NCI-H82 (cell line): ENCODE data around the gene RXRA.

ENCODE experiments used
- DNase-seq: peaks from one replicate; lab custom pipeline; 2025; lab: John Stamatoyannopoulos, UW

The RXRA gene

DNA sequence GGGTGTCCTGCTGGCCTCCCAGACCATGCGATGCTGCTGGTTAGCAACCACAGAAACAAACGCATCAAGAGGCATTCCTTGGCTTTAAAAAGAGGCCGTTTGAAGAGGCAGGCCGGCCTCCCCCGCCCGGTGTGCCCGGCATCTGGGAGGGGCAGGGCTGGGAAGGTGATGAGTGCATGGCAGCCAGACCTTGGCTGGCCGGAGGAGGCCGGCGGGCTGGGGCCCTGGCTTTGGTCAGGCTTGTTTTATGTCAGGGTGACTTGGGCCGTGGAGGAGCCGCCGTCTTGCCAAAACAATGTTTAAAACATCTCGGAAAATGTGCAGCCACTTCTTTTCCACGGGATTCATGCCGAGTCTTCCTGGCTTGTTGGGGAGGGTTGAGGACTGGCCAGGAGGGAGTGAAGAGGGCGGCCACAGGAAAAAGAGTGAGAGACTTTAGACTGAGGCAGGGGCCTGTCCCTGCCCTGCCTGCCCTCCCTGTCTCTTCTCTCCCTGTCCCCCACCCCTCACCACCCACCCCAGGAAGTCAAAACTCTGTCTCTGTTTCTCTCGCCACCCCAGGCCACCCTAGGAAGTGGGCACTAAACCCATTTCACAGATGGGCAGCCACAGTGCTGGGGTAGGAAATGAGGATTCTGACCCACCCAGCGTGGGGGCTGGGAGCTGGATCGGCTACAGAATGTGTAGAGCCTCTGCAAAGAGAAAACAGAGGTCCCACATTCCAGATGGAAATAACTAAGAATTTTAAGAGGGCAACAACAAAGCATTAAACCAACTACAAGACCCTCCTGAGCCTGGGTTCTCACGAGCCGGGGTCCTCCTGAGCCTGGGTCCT, 143.0 kb downstream of the RXRA start:
- DNase-seq: no peak

DNA sequence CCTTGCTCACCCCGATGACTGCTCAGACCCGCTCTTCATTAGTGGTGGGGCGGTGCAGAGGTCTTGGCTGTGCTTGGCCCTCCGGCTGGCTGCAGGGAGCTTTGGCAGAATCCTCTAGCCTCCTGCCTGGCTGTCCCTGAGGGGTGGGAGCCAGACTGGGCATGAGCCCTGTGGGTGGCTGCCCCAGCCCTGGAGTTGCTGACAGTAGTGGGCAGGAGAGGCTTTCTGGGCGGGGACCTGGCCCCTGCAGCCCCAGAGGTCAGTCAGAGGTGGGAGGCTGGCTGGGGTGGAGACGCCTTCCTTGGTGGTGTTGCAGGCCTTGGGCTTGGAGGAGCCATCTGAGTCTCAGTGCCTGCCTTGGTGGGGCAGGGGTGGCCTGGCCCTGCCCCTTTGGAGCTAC, 146.0 kb downstream of the RXRA start:
- no peak for DNase-seq

DNA sequence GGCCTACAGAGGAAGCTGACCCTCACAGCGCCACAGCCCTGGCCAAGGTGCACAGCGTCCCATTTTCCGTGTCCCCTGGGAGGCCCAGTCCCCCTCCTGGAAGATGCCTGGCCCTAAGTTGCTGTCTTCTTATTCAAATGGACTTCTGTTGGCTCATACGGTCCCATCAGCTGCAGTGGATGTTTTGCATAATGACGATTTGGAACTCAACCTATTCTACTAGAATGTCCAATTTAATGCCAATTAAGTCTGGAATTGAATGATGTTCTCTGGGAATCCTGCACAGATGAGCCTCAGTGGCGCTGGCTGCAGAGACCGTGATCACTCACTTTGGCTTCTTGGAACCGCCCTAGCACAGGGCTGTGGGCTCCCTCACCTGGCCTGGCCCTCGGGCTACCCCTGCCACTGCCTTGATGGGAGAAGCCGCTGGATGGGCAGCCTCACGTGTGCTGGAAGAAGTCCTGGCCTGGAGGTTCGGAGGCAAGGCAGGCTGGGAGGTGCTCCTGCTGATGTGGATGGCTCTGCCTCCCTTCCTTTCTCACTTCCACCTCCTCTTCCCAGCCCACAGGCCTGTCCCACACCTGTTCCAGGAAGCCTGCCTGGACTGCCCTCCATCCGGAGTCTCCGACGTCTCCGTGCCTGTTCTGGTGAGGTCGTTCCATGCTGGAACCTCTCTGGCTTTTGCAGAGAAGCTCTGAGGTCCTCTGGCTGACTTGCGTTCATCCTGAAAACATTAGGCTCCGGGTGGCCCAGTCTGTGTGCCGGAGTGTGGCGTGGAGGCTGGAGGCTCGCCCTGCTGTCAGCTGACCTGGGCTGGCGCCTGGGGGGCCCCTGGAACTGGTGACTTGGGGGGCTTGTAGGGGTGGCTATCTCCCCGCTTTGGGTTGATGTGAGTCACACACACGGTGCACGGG, 147.1 kb downstream of the RXRA start:
- no peak for DNase-seq

DNA sequence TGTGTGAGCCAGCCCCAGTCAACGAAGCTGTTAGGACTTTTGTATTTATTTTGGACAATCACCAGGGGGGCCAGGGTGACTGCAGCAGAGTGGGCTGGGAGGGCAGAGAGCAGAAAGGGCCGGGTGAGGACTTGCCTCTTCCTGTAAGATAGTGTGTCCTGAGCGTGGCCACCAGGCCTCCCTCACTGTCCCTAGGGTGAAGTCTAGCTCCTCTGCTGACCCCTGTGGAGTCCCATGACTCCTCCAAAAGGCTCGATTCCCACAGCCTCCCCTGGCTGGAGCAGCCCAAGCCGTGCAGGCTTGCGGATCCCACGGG, 147.8 kb downstream of the RXRA start:
- no peak for DNase-seq

DNA sequence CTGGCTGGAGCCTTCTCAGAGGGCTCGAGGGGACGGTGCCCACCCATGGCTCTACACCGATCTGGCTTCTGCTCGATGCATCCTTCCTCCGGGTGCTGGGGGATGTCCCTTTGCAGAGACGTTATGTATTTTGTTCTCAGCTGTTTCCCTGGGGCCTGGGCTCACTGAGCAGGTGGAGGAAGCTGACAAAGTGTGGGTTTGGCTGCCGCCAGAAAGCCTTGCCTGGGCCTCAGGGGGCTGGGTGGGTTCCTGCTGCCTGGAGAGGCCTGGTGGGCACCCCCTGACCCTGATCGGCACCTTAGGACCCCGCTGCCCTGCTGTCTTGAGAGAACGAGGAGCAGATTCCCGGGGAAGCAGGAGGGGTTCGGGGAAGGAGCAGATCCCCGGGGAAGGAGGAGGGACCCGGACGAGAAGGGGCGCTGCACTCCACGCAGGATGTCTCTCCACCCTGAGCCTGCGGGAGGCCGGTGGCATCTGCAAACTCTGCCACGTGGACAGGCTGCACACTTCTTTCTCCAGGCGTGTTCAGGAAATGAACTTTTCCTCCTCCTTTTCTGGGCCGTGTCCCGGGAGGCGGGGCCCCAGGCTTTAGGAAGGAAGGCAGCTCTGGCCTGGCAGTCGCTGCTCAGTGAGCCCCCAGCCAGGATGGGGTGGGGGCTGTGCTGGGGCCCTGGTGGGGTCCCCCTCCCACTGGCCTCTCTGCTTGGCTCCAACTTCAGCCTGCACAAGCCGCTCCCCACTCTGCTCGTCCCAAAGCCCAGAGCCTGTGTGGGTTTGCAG, 148.9 kb downstream of the RXRA start:
- DNase-seq: peak; percentile 12

DNA sequence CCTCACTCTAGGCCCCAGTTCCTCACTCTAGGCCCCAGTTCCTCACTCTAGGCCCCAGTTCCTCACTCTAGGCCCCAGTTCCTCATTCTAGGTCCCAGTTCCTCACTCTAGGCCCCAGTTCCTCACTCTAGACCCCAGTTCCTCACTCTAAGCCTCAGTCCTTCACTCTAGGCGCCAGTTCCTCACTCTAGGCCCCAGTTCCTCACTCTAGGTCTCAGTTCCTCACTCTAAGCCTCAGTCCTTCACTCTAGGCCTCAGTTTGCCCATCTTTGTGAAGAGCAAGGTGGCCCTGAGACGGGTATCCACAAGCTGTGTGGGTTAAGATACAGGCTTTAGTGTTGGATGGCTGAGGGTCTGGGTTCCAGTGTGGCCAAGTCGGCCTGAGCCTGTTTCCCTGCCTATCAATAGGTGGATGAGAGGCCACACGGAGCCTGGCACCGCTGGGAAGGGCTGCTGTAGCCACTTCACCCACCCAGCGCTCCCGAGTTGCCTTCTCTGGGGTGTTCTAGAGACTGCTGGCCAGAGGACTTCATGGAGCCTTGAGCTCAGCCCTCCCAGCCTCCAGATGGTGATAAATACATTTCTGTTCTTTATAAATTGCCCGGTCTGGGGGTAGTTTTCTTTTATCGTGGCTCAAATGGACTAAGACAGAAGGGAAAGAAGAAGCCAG, 150.2 kb downstream of the RXRA start:
- DNase-seq: no peak

DNA sequence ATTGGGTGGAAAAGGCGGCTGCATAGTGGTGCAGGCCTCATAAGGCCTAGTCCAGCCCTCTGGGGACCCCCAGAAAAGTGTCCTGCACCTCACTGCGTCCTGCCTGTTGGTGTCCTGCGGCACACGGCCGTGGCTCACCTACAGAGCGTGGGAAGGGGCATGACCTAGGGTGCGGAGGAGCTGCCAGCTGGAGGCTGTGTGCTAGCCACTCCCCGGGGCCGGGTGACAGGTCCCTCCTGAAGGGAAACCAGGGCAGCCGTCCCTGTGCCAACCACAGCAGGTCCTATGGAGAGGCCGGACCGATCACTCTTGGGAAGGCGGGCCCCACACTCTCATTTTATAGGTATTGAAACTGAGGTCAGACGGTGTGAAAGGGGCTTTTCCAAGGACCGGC, 150.7 kb downstream of the RXRA start:
- no peak for DNase-seq

DNA sequence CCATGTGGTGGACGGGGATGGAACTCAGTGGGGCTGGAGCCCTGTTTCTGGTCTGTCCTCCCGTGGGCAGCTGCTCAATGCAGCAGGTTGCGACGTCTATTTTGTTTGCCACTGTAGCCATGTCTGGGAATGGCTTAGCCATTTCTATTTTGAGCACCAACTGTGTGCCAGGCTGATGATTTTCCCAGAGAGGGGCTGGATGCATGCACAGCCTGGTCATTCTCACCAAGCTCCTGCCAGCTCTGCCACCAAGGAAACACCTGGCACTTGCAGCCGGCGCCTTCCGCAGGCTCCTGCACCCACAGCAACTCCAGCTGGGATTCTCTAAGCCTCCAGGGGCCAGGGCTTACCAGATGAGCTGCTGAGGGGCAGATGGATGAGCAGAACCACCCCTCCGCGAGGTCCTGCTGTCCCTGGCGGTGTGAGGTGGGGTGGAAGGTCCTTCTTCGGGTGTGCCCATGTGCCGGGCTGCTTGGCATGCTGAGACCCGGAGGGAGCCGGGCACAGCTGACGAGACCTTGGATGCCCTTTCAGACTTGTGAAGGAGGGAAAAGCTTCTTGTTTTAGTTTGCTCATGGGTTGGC, 151.2 kb downstream of the RXRA start:
- peak; percentile 90 for DNase-seq

DNA sequence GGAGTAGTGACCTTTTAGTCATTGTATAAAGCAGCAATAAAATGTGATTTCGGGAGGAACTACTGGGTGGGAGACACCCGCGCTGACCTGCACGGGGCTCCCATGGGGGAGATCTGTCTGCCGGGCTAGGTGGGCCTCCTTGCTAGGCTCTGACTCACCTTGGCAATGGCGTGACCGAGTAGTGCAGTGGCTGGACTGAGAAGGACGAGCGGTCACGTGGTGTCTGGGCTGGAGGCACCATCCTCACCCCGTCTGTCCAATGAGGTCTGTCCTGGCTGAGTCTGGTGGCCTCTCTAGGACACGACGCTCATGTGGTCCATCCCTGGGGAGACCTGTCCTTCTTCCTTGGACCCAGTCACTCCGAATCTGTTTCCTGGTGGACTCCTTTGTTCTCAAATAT, 151.7 kb downstream of the RXRA start:
- DNase-seq: no peak

DNA sequence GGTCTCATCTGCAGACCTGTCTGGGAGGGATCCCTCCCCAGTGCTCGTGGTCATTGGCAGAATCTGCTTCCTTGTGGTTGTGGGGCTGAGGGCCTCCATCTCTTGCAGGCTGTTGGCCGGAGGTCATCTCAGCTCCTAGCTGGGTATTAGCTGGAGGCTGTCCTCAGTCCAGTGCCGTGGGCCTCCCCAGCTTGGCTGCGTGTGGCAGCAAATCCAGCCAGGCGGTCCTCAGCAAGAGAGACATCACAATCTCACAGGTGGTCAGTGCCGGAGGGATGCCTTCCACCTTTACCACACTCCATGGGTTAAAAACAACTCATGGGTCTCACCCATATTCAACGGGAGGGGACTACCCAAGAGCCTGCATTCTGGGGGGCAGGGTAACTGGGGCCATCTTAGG, 155.5 kb downstream of the RXRA start:
- DNase-seq: no peak

DNA sequence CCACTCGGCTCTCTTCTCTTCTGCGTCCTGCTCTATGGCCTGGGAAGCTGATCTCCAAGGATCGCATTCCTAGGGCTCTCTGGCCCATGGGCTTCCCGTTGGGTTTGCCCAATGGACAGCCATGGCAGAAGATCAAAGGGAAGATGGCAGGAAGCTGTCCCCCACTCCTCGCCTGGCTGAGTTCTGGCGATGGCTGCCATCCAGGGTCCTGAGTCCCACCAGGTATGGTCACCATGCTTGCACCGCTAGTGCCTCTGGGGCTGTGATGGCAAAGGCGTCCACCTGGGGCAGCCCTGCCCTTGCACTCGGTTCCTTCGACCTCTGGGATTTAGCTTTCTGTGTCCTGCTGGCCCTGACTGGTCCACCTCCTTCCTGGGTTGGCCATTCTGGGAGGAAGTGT, 156.0 kb downstream of the RXRA start:
- DNase-seq: no peak

DNA sequence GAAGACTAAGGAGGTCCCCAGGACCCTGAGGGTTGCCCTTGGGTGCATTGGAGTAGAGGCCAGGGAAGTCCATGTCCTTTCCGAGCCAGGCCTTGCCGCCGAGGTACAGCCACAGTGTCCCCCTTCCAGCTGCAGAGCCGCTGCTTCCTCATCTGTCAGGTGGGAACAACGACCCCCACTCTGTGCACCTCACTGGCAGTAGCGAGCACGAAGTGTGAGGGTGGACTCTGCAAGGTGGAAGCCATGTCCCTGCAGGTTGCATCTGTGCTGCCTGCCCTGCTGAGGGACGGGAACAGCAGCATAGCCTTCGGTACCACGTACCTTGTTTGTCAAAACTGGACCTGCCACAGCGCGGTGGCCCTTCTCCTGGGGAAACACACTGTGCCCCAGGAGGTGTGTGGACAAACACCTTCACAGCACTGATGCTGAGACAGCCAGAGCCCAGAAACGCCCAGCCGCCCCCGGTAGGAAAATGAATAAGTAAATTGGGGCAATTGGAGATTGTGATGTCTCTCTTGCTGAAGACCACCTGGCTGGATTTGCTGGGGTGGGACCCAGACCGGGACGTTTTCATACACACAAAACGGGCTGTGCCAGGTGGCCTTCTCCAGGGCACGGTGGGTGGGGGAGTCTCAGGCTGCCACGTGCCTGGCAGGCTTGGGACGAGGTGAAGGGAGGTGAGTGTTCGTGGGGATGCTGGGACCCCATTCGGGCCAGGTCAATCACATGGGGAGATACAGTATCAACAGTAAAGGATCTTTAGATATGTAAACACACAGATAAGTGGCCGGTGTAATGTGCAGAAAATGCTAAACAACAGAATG, 157.3 kb downstream of the RXRA start:
- DNase-seq: no peak

DNA sequence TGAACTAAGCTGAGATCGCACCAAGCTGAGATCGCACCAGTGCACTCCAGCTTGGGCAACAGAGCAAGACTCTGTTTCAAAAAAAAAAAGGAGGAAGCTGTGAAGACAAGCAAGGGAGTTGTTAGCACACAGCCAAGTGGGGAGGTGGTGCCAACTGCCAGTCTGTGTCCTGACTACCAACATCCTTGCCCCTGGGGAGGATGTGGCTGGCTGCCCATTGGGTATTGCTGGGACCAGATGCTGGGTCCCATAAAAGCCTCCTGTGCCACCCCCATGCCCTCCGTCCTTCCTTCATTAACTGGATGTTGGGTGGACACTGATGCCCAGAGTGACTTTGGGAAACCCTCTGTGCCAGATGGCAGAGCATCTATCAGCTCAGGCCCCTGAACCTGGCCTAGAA, 158.2 kb downstream of the RXRA start:
- DNase-seq: no peak

DNA sequence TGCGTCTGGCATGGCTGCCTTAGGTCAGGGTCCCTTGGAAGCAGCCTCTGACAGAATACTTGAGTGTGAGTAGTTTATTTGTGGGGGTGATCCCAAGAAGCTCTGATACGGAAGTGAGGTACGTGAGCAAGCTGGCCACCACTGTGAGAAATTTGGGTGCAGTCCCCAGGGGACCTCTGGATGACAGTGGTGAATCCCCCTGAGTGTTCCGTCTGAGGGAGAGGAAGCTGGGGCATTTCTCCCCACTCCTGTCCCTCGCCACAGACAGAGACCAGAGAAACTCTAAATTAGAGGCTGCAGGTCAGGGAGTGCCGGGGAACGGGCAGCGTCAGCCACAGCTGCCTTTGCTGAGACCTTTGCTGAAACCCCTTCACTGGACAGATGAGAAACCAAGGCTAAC, 159.4 kb downstream of the RXRA start:
- no peak for DNase-seq

DNA sequence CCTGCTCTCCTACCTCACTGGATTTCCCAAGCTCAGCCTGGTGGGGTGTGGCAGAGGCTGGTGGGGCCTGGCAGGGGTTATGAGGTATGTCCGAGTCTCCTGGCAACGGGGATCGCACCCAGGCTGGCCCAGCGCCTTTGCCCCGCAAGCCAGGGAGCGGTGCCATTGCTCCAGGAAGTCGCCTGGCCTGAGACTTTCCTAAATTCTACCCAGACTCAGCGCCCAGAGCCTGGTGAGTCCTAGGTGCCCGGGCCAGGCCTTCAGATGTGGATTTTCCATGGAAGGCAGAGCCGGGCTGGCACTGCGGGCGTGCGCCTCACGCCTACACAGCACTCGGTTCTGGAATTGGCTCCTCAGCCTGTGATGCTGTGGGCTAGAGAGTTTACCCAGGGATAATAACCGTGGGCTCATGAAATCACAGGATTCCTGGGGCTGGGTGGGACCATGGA, 159.9 kb downstream of the RXRA start:
- DNase-seq: no peak

DNA sequence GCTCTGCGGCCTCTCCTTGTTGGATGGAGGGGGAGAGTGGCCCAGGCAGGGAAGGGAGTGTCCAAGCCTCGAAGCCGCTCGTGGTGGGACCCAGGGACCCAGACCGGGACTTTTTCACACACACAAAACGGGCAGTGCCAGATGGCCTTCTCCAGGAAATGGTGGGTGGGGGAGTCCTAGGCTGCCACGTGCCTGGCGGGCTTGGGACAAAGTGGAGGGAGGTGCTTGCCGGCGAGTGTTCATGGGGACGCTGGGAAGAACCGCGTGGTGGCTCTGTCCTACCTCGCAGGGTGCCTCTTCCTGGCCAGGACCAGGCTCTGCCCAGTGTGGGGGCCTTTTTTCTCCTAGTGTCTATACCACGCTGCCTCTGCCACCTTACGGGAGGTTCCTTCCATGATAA, 160.3 kb downstream of the RXRA start:
- no peak for DNase-seq
